GM12878 (cell line): Measurements from ENCODE around the gene RFXANK. TPM values are rescaled to one million over a fixed set of nuclear protein-coding genes. Genes with fewer than 3 reads are reported as not detected.

Source experiments
- CHD2 ChIP-seq: IDR thresholded peaks from 2 replicates; pipeline ENCODE4 v1.6.1; 2011; ENCODE audit warnings: low read depth, low read length, improper control_type of control experiment, borderline replicate concordance
- ESRRA ChIP-seq: IDR thresholded peaks from 2 replicates; pipeline ENCODE4 v1.6.1; 2012; ENCODE audit warnings: mild to moderate bottlenecking, low read length, improper control_type of control experiment
- HCFC1 ChIP-seq: fragments of 150-350 bp; IDR thresholded peaks from 2 replicates; pipeline ENCODE4 v1.6.1; 2014; ENCODE audit warnings: low read length
- HDGF ChIP-seq: fragments of 450-650 bp; IDR thresholded peaks from 2 replicates; pipeline ENCODE4 v1.6.1; 2016; ENCODE audit warnings: antibody characterized with exemption
- KAT2A ChIP-seq: conservative IDR thresholded peaks from 2 replicates; pipeline ENCODE4 v1.6.1; 2011; ENCODE audit warnings: low read depth, low read length; ENCODE audit not compliant: control insufficient read depth
- MTA3 ChIP-seq: IDR thresholded peaks from 2 replicates; pipeline ENCODE4 v1.6.1; 2012; ENCODE audit warnings: low read length, inconsistent platforms, borderline replicate concordance
- NFYA ChIP-seq: IDR thresholded peaks from 2 replicates; pipeline ENCODE4 v1.6.1; 2011; ENCODE audit warnings: low read depth, mild to moderate bottlenecking, low read length, improper control_type of control experiment, borderline replicate concordance
- PAX8 ChIP-seq: fragments of 450-650 bp; IDR thresholded peaks from 2 replicates; pipeline ENCODE4 v1.6.1; 2017; ENCODE audit warnings: mild to moderate bottlenecking, moderate library complexity
- PBX3 ChIP-seq: IDR thresholded peaks from 2 replicates; pipeline ENCODE4 v1.6.1; 2011; ENCODE audit warnings: mild to moderate bottlenecking, low read depth, low read length, moderate library complexity; ENCODE audit not compliant: insufficient replicate concordance
- POLR2A ChIP-seq: IDR thresholded peaks from 2 replicates; pipeline ENCODE4 v1.6.1; 2011; ENCODE audit warnings: low read depth, mild to moderate bottlenecking, low read length
- RB1 ChIP-seq: fragments of 450-650 bp; formaldehyde crosslinking; IDR thresholded peaks from 2 replicates; pipeline ENCODE4 v1.6.1; 2017; ENCODE audit warnings: mild to moderate bottlenecking, borderline replicate concordance
- RUNX3 ChIP-seq: IDR thresholded peaks from 2 replicates; pipeline ENCODE4 v1.6.1; 2012; ENCODE audit warnings: low read length, inconsistent platforms
- SIX5 ChIP-seq: IDR thresholded peaks from 2 replicates; pipeline ENCODE4 v1.6.1; 2011; ENCODE audit warnings: mild to moderate bottlenecking, low read depth, low read length, moderate library complexity; ENCODE audit not compliant: severe bottlenecking
- SMARCA5 ChIP-seq: fragments of 450-650 bp; IDR thresholded peaks from 2 replicates; pipeline ENCODE4 v1.6.1; 2017; ENCODE audit warnings: mild to moderate bottlenecking
- SPI1 ChIP-seq: IDR thresholded peaks from 2 replicates; pipeline ENCODE4 v1.6.1; 2011; ENCODE audit warnings: low read depth, mild to moderate bottlenecking, low read length, moderate library complexity, borderline replicate concordance; ENCODE audit not compliant: insufficient read depth
- SUZ12 ChIP-seq: fragments of 200-600 bp; sonication (generic); IDR thresholded peaks from one replicate; pipeline ENCODE4 v1.6.1; 2018; ENCODE audit warnings: antibody characterized with exemption, mild to moderate bottlenecking; ENCODE audit not compliant: unreplicated experiment
- ZBTB33 ChIP-seq: fragments of 450-650 bp; IDR thresholded peaks from 2 replicates; pipeline ENCODE4 v1.6.1; 2017; ENCODE audit warnings: mild to moderate bottlenecking
- ZNF384 ChIP-seq: IDR thresholded peaks from 2 replicates; pipeline ENCODE4 v1.6.1; 2012; ENCODE audit warnings: low read depth, mild to moderate bottlenecking, low read length, improper control_type of control experiment, borderline replicate concordance
- polyA plus RNA-seq, 11 experiments: library from polyadenylated mRNA; depleted of rRNA in 4 of 11; unstranded in 6 of 11; stranded (reverse) in 5 of 11; fragments of >200 nt; fragmentation: Nextera tagmentation in 4 of 11; fragmentation: Illumina TruSeq in 1 of 11; extraction: Ambion mirVana in 4 of 11; extraction: Trizol in 1 of 11; gene quantifications; 1 replicate in 1 of 11; 2 replicates in 10 of 11; pipeline versions ENCODE4 v1.2.1 to v1.2.3, GENCODE V29; 2011 to 2016; ENCODE audit warnings: inconsistent platforms in 2 of 11, missing spikeins in 2 of 11, low read depth in 1 of 11
- total RNA-seq, 4 experiments: library from RNA; depleted of rRNA in 3 of 4; stranded (reverse); fragments of >200 nt in 3 of 4; fragmentation: Illumina TruSeq in 1 of 4; extraction: Trizol in 1 of 4; gene quantifications; 2 replicates each; pipeline versions ENCODE4 v1.2.1 to v1.2.3, GENCODE V29; 2013 to 2021
- TF ChIP-seq, protein P1 (sequence below): fragments of 150-350 bp; IDR thresholded peaks from 2 replicates; pipeline ENCODE4 v1.6.1; 2016; ENCODE audit warnings: low read depth, low read length
- TF ChIP-seq, protein P2 (sequence below): IDR thresholded peaks from 2 replicates; pipeline ENCODE4 v1.6.1; 2011; ENCODE audit warnings: borderline replicate concordance, low read depth, mild to moderate bottlenecking, moderate library complexity, low read length; ENCODE audit not compliant: insufficient read depth, poor library complexity, severe bottlenecking
- TF ChIP-seq, protein P3 (sequence below): fragments of 450-650 bp; IDR thresholded peaks from 2 replicates; pipeline ENCODE4 v1.6.1; 2017; ENCODE audit warnings: borderline replicate concordance

The RFXANK gene
- total and polyA plus RNA-seq, 10 of the 15 experiments (the other 5 are each of a cell fraction or from before 2014, with no cell fraction given), result 70.8 to 125 (median 95.7) TPM

DNA sequence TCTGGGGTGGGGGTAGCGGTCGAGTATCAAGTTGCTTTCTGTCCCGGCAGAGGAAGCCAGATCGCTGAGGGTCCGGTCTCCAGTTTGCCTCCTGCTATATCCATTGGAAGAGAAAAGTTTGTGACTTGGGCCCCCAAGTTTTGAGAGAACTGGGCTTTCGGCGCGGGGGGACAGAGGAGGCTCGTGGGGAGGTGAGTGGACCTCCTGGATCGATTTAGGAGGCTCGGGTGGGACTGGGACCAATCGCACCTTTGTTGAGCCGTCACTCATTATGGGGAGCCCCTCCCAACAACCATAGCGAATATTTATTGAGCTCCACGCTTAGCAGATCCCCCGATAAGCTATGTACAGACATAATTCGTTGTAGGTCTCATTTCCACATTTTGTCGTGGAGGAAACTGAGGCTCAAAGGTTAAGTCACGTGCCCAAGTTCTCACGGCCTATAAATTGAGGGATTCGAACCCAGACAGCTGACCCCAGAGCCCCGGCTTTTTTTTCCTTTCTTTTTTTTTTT is 909 bp downstream of the RFXANK start (continued):
- TF ChIP-seq KAT2A (no peak), NFYA (no peak), SIX5 (no peak), HCFC1 (no peak), PBX3 (peak; percentile 62), HDGF (no peak), MTA3 (no peak), RB1 (peak; percentile 56; the same call in 1 of the 2 replicates), RUNX3 (0 out of 2 replicates have a peak, but pooled peaks have one; percentile 9), ZNF384 (peak; percentile 29; the same call in 1 of the 2 replicates), ESRRA (no peak), PAX8 (no peak), CHD2 (no peak; the same call in 1 of the 2 replicates), ZBTB33 (no peak), POLR2A (no peak), SMARCA5 (0 out of 2 replicates have a peak, but pooled peaks have one; percentile 16), SPI1 (no peak), SUZ12 (no peak)
- TF ChIP-seq, protein P1, sequence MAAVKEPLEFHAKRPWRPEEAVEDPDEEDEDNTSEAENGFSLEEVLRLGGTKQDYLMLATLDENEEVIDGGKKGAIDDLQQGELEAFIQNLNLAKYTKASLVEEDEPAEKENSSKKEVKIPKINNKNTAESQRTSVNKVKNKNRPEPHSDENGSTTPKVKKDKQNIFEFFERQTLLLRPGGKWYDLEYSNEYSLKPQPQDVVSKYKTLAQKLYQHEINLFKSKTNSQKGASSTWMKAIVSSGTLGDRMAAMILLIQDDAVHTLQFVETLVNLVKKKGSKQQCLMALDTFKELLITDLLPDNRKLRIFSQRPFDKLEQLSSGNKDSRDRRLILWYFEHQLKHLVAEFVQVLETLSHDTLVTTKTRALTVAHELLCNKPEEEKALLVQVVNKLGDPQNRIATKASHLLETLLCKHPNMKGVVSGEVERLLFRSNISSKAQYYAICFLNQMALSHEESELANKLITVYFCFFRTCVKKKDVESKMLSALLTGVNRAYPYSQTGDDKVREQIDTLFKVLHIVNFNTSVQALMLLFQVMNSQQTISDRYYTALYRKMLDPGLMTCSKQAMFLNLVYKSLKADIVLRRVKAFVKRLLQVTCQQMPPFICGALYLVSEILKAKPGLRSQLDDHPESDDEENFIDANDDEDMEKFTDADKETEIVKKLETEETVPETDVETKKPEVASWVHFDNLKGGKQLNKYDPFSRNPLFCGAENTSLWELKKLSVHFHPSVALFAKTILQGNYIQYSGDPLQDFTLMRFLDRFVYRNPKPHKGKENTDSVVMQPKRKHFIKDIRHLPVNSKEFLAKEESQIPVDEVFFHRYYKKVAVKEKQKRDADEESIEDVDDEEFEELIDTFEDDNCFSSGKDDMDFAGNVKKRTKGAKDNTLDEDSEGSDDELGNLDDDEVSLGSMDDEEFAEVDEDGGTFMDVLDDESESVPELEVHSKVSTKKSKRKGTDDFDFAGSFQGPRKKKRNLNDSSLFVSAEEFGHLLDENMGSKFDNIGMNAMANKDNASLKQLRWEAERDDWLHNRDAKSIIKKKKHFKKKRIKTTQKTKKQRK, result no peak
- TF ChIP-seq, protein P2, sequence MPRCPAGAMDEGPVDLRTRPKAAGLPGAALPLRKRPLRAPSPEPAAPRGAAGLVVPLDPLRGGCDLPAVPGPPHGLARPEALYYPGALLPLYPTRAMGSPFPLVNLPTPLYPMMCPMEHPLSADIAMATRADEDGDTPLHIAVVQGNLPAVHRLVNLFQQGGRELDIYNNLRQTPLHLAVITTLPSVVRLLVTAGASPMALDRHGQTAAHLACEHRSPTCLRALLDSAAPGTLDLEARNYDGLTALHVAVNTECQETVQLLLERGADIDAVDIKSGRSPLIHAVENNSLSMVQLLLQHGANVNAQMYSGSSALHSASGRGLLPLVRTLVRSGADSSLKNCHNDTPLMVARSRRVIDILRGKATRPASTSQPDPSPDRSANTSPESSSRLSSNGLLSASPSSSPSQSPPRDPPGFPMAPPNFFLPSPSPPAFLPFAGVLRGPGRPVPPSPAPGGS, result no peak
- TF ChIP-seq, protein P3, sequence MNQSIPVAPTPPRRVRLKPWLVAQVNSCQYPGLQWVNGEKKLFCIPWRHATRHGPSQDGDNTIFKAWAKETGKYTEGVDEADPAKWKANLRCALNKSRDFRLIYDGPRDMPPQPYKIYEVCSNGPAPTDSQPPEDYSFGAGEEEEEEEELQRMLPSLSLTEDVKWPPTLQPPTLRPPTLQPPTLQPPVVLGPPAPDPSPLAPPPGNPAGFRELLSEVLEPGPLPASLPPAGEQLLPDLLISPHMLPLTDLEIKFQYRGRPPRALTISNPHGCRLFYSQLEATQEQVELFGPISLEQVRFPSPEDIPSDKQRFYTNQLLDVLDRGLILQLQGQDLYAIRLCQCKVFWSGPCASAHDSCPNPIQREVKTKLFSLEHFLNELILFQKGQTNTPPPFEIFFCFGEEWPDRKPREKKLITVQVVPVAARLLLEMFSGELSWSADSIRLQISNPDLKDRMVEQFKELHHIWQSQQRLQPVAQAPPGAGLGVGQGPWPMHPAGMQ, result no peak
